OCI-LY7 (cell line): Measurements from ENCODE around the gene SORCS3.

ENCODE experiments used
- EZH2phosphoT487 ChIP-seq: fragments of 200-600 bp; sonication (generic); IDR thresholded peaks from 2 replicates; pipeline ENCODE4 v1.6.1; 2018; ENCODE audit warnings: low read depth, borderline replicate concordance, mild to moderate bottlenecking, mixed run types, antibody characterized with exemption, low read length, moderate library complexity, mixed read lengths
- TF ChIP-seq, protein P1 (sequence below): fragments of 200-600 bp; sonication (generic); conservative IDR thresholded peaks from 2 replicates; pipeline ENCODE4 v1.5.1; 2014; ENCODE audit warnings: mild to moderate bottlenecking, antibody characterized with exemption, low read length, moderate library complexity, mixed read lengths

DNA sequence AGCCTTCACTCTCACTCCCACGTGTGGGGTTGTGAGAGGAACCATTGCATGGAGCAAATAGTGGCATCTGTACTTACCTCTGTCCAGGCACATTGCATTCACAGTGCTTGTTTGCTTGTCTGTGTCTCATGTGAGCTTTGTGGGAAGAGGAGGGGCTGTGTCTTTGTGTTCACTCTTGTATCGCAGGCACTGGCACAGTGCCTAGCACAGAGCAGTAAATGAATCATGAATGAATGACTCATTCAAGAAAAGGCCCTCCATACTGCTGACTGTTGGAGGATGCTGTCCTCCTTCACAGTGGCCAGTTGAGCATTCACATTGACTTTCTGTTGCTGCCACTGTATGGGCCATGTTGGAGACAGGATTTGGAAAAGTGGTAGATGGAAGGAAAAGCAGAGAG, 125.3 kb downstream of the SORCS3 start:
- TF ChIP-seq, protein P1, sequence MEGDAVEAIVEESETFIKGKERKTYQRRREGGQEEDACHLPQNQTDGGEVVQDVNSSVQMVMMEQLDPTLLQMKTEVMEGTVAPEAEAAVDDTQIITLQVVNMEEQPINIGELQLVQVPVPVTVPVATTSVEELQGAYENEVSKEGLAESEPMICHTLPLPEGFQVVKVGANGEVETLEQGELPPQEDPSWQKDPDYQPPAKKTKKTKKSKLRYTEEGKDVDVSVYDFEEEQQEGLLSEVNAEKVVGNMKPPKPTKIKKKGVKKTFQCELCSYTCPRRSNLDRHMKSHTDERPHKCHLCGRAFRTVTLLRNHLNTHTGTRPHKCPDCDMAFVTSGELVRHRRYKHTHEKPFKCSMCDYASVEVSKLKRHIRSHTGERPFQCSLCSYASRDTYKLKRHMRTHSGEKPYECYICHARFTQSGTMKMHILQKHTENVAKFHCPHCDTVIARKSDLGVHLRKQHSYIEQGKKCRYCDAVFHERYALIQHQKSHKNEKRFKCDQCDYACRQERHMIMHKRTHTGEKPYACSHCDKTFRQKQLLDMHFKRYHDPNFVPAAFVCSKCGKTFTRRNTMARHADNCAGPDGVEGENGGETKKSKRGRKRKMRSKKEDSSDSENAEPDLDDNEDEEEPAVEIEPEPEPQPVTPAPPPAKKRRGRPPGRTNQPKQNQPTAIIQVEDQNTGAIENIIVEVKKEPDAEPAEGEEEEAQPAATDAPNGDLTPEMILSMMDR = no peak
- no peak for TF ChIP-seq EZH2phosphoT487
